Myocyte (in vitro differentiated cells): ENCODE results near the gene TICRR. TPM values are rescaled to one million over a fixed set of nuclear protein-coding genes. Genes with fewer than 3 reads are reported as not detected.
"Not testable (repeated sequence)": the region's sequence is repeated elsewhere in the genome, so short reads cannot be mapped to it uniquely, and the experiment has no call there.

Source experiments
- DNase-seq: peaks from one replicate; pipeline ENCODE4 v3.0.0-alpha.2; 2012; ENCODE audit warnings: low read depth
- total RNA-seq: library from RNA; depleted of rRNA; stranded (reverse); fragments of >200 nt; gene quantifications from 2 replicates; pipeline ENCODE4 v1.2.3, GENCODE V29; 2014

Gene TICRR
- total RNA-seq, 1 donor from 2014 or later, result 0.19 TPM

DNA sequence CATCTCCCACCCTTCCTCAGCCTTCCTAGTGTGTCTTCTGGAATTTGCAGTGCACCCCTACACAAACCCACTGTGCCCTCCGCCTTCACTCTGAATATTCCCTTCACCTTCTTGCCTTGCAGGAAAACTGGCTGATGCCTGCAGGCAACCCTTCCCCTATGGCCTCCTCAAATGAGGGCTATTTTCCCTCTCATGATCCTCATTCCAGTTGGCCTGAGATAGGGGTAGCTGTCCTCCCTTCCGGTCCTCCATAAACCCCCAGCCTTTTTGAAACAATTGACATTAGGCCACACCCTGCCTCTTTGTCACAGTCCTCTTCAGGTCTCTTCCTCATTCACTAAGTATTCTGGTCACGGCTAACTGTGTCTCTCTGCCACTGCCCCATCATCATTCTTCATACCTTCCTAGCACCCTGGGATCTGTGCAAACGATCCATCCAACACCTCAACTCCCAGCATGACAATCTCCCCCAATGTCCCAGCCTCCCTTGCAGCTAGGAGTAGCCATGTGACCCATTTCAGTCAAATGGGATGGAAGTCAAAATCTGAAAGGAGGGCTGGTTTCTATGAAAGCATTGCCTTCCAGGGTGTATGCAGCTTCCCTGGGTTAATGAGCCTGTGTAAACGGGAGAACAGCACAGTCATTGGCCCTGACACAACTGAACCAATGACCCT lies 8.5 kb upstream of the TICRR start:
- no peak for DNase-seq

DNA sequence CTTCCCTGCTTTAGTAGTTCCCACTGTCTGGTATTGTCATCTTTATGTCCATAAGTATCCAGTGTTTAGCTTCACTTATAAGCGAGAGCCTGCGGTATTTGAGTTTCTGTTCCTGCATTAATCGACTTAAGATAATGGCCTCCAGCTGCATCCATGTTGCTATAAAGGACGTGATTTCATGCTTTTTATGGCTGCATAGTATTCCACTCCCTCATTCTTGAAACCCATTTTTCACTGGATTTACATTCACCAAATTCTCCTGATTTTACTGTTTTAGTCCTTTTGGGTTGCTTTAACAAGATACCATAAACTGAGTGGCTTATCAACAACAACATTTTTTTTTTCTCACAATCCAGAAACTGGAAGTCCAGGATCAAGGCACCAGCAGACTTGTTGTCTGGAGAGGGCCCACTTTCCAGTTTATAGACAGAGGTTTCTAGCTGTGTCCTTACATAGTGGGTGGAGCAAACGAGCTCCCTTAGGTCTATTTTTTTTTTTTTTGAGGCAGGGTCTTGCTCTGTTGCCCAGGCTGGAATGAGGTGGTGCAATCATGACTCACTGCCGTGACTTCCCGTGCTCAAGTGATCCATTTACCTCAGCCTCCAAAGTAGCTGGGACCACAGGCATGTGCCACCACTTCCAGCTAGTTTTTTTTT lies 6.1 kb upstream of the TICRR start:
- DNase-seq, result no peak

DNA sequence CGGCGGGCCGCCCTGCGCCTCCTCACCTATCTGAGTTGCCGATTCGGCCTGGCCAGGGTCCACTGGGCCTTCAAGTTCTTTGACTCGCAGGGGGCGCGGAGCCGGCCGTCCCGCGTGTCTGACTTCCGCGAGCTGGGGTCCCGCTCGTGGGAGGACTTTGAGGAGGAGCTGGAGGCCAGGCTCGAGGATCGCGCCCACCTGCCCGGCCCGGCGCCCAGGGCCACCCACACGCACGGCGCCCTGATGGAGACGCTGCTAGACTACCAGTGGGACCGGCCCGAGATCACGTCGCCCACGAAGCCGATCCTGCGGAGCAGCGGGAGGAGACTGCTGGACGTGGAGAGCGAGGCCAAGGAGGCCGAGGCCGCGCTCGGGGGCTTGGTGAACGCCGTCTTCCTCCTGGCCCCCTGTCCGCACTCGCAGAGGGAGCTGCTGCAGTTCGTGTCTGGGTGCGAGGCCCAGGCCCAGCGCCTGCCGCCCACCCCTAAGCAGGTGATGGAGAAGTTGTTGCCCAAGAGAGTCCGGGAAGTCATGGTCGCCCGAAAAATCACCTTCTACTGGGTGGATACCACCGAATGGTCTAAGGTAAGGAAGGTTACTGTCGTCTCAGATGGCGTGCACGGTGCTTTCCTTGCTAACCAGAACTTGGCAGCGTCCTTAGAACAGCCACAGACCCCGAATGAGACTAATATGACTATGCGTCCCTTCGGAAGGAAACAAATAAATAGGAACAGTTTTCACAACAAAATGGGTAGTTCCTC lies 567 bp downstream of the TICRR start:
- no peak for DNase-seq

DNA sequence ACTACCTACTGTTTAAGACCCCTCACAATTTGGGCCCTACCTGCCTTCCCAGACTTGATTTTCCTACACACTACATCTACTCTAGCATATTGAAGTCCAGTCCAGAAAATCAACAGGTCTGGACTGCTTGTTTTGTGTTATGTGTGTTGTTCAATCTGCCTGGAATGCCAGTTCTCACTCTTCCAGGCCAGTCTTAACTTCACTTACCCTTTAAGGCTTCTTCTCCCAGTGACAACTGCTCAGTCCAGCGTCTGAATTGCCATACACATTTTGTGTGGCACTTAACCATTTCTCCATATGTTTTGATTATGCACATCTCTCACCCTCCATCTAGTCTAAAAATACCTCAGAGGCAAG lies 1.1 kb downstream of the TICRR start:
- DNase-seq, result no peak

DNA sequence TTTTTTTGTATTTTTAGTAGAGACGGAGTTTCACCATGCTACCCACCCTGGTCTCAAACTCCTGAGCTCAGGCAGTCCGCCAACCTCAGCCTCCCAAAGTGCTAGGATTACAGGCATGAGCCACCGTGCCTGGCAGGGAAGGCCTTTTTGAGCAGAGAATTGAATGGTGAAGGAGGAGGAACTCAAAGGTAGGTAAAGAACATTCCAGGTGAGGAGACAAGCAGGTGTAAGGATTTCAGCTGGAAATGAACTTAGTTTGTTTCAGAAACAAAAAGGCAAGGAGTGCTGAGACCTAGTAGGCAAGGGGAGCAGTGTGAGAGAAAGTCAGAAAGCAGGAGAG lies 2.5 kb downstream of the TICRR start:
- no peak for DNase-seq

DNA sequence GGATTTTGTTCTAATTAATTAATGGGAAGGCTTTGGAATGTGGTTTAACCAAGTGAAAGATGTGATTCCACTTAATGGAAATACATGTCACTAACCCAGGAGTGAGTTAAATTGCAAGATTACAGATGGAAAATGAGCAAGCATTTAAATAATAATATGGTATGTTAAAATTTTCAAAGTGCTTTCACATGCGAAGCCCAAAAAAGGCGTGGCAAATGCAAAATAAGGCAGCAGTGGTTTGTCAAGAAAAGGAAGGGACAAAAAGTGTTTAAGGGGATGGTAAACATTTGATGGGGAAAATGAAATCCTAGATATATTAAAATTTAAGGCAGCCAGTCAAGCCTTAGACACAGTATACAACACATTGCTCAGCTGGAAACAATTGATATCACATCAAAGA lies 2.9 kb downstream of the TICRR start:
- no peak for DNase-seq

DNA sequence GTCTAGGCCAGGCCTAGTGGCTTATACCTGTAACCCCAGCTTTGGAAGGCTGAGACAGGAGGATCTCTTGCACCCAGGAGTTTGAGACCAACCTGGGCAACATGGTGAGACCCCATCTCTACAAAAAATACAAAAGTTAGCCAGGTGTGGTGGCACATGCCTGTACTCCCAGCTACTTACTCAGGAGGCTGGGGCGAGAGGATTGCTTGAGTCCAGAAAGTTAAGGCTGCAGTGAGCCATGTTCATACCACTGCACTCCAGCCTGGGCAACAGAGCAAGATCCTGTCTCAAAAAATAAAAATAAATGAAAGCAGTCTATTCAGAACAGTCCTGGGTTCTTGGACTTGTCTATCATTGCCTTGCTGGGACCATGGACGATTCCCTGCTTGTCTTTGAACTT lies 5.5 kb downstream of the TICRR start:
- not testable (repeated sequence) for DNase-seq

DNA sequence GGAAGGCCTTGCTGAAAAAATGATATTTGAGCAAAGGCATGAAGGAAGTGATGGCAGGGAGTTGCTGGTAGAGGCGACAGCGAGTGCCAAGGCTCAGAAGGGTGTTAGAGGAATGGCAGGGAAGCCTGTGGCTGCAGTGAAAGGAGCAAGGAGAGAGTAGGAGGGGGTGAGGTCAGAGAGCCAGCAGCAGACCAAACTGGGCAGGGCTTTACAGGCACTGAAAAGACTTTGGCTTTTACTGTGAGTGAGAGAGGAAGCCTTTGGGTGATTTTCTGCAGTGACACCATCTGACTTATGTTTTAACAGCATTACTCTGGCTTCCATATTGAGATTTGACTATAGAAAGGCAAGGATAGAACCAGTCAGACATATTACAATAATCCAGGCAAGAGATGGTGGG lies 11.4 kb downstream of the TICRR start:
- no peak for DNase-seq

DNA sequence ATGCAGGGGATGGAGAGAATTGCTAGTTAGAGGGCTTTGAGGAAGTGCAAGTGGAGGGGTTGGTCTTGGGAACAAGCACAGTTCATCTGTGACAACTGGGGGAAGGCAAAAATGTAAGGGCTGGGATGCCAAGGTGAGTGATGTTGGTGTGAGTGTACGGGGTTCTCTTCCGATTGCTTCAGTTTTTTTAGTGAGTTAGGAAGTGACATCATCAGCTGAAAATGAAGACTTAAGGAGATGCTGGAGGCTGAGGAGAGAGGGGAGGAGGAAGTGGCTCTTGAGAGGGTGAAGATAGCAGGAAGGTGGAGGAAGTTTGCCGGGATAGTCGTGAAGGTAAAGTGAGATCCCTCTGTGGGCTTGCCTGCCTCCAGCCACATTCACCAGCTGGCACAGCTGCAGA lies 12.7 kb downstream of the TICRR start:
- DNase-seq, result no peak

DNA sequence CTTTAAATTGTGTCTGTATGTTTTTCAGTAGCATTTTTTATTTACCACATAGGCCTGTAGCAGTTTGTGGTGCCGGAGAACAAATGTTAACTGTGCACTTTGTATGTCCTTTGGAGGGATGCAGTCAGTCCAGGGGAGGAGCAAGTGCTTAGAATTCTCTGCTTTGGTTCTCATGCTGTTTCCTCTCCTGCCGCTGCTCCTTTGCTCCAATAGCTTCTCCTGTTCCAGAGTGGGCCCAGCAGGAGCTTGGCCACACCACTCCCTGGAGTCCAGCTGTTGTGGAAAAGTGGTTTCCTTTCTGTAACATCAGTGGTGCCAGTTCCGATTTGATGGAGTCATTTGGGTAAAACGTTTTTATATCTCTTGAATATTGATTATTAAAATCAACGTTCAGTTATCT lies 16.6 kb downstream of the TICRR start:
- peak; percentile 74 for DNase-seq

DNA sequence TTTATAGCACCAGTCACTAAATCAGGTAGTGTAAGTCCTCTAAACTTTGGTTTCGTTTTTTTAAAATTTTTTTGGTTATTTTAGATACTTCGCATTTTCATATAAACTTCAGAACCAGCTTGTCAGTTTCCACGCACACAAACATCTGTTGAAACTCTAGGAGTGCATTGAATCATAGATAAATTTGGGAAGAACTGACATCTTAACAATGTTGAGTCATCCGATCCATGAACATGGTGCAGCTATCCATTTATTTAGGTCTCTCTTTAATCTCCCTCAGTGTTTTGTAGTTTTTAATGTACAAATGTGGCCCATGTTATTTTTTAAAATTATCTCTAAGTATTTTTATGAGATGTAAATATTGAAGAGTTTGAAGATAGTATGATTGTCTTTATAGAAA lies 17.7 kb downstream of the TICRR start:
- no peak for DNase-seq

DNA sequence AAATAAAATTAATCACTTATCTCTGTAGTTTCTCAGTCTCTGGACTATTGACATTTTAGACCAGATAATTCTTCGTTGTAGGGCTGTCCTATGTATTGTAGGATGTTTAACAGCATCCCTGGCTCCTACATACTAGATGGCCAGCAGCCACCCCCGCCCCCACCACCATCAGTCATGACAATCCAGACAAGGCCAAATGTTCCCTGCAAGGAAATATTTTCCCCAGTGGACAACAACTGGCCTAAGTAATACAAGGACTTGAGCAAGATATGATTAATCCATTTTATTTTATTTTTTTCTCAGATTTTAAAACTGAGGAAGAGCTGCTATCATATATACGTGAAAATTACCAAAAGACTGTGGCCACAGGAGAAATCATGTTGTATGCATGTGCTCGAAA lies 23.8 kb downstream of the TICRR start:
- no peak for DNase-seq

DNA sequence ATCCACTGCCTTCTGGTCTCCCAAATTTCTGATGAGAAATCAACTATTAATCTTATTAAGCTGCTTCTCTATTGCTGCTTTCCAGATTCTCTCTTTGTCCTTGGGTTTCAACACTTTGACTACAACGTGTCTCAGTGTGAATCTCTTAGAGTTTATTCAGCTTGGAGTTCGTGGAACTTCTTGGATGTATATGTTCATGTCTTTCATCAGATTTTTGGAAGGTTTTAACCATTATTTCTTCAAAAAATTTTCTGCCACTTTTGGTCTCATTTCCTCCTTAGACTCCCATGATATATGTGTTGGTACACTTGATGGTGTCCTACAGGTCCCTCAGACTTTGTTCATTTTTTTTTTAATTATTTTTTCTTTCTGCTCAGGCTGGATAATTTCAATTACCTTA lies 36.0 kb downstream of the TICRR start:
- DNase-seq, result no peak

DNA sequence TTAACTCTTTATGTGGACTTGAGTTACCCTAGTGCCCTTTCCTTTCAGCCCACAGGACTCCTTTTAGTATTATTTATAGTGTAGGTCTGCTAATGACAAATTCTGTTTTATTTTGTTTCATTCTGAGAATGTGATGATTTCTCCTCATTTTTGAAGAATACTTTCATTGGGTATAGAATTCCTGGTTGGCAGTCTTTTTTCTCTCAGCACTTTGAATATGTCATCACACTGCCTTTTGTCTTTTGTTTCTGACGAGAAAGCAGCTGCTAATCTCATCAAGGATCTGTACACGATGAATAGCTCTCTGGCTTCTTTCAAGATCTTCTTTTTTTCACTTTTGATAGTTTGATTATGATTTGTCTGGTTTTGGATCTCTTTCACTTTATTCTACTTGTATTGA lies 37.8 kb downstream of the TICRR start:
- no peak for DNase-seq

DNA sequence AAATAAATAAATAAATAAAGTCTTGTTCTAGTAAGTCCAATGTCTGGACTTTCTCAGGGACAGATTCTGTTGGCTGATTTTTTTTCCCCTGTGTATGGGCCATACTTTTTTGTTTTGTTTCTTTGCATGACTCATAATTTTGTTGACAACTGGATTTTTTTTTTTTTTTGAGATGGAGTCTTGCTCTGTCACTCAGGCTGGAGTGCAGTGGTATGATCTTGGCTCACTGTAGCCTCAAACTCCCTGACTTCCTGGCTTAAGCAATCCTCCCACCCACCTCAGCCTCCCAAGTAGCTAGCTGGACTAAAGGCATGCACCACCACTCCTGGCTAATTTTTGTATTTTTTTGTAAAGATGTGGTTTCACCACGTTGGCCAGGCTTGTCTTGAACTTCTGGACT lies 38.9 kb downstream of the TICRR start:
- DNase-seq, result no peak

DNA sequence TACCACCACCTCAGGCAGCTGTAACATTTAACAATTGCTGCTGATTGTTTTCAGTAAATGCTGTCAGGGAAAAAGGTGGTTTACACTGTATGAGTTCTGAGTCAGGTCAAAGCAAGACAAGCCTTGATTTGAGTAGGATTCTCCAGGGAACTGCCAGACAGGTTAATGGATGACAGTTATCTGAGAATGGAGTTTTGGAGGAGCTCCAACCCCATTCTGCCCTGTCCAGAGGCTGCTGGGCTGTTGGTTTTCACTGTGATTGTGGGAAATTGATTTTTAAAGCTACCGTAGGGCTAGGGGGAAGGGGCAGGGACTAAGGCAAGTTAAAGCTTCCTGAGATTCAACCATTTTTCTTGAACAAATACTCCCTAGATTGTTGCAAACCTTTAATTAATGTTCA lies 39.9 kb downstream of the TICRR start:
- DNase-seq, result no peak

DNA sequence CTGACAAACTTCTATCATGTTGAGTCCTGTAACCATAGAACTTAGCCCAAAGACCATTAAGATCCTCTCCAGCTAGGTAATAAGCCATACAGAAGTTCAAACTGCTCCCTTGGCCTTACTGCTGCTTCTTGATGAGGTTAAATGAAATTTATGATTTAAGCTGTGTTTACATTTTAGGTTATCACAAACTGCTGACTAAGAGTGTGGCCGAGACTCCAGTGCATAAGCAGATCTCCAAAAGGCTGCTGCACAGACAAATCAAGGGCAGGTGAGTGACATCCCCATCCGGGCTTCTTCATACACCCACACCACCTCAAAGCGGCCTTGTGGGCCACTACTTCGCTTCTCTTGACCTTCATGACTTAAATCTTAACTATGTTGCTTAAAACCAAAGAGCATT lies 41.0 kb downstream of the TICRR start:
- DNase-seq, result no peak

DNA sequence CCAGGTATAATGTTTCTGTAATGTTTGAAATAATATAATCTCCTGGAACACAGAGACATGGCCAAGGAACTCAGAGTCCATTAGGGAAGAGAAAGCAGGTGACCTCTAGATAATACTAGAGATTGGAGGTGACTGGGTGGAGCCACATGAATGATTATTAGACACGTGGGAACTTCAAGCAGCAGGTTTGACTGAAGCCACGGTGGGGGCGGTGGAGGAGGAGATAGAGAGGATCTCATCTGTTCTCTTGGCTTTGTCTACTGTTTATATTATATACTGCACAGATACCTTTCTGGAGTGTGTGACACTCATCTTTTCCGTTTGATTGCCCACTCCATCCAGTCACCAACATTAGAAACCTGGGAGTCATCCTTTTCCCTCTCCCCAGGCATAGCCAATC lies 46.3 kb downstream of the TICRR start:
- no peak for DNase-seq

DNA sequence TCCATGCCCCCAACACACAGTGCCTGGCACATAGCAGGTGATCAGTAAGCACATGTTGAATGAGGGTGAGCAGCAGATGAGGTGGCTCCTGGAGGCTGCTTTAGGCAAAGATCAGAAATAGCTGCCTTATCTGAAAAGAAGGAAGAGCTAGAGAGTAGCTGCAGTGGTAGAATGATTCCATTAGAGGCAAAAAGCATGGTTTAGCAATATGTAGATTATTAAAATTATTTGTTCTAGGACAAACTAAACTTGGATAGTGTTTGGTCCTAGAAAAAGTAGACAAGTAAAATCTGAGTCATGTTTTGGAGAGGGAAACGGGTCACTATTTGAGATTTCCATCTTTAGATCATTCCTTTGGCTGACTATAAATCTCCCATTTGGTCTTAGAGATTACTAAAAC lies 47.9 kb downstream of the TICRR start:
- DNase-seq, result no peak

DNA sequence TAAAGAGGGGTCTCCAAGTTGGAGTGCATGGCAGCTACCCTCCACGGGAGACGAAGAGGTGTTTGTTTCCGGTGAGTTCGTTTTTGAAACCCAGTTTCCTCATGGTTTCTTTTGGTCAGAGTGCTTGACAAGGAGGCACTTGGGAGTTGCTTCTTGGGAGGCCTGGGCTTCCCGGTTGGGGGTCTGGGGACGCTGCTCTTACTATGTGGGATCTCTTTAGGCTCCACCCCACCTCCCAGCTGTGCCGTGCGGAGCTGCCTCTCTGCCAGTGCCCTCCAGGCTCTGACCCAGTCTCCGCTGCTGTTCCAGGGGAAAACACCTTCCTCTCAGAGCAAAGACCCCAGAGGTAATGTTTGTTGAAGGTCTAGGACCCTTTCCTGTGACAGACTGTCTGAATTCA lies 50.4 kb downstream of the TICRR start:
- DNase-seq, result no peak

DNA sequence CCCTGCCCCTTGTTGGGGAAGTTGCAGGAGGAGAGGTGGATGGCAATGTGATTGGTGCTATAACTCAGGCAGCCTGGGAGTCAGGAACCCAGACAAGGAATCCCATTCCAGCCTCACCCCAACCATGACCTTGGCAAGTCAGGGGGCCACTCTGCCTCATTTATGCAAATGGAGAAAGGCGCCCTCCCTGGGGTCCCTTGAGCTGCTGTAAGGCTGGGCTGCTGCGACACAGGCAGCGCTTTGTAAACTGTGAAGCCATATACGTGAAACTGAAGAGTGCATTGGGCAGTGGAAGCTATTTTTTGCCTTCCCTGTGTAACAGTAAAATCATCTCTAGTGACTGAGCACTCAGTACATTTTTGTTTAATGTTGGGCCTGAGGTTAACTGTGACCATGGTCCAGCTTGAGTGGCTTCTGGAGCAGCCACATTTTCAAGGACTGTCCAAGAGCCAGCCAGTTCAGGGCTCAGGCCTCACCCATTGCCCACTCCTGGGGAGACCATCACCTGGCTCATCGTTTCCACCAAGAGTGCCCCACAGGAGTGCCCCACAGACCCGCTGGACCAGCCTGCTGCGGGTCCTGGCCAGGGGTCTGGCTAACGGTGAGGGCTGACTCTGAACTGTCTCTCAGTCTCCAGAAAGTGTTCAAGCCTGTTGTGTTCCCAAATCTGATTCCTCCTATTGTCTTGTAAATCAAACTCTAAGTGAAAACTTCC lies 52.1 kb downstream of the TICRR start:
- DNase-seq, result no peak

DNA sequence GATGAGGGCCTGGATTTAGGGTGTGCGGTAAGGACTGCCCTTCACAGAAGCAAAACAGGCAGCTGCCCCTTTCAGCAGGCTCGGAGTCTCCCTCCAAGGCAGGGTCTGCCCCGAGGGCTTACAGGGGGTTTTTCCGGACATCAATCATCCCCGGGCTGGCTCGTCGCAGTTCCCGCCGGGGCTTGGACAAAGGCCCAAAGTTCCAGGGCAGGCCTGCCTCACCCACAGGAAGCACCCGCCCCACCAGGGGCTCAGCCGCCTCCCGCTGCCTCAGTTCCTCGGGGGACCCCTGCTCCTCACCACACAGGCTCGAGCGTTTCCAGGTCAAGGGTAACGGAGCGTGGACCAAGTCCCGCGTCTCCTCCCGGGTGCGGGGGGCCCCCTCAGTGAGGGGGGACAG lies 53.0 kb downstream of the TICRR start:
- no peak for DNase-seq
